ENCODE data around the gene SMAD2. TPM values are rescaled to one million over a fixed set of nuclear protein-coding genes. Genes with fewer than 3 reads are reported as not detected.

Gene SMAD2
- total RNA-seq, 1 experiment from 2014 or later: 121 TPM

GRCh38 chr18:47912343-47912742, 18.1 kb downstream of the SMAD2 start:
- no peak for DNase-seq
- H3K4me1 Mint-ChIP-seq: peaks cover 61 to 66% of the 10 kb centered on the region in 2 experiments
- Histone ChIP-seq H3K27ac (ENCODE audit: insufficient read length, low read depth, low read length) (no peak overlapping the region), H3K23ac (ENCODE audit: insufficient read length, low read depth, low read length) (no peak overlapping the region), H2AK5ac (ENCODE audit: insufficient read length, low read length) (no peak overlapping the region), H4K20me1 (ENCODE audit: control insufficient read depth, insufficient read depth, insufficient read length) (no peaks in the 10 kb centered on the region), H3T11ph (ENCODE audit: low read length) (no peak overlapping the region), H3K4me2 (ENCODE audit: insufficient read depth, insufficient read length, low read length) (no peak overlapping the region), H3K4ac (ENCODE audit: low read depth, low read length) (no peak overlapping the region), H4K91ac (ENCODE audit: insufficient read length, low read depth, low read length) (no peak overlapping the region), H4K8ac (replicated peaks; ENCODE audit: insufficient read length, low read depth, low read length) (no peak overlapping the region), H3K27me3 (ENCODE audit: insufficient read depth, low read length) (no peaks in the 10 kb centered on the region), H3K79me1 (ENCODE audit: insufficient read depth, low read depth, low read length, poor library complexity, severe bottlenecking) (no peaks in the 10 kb centered on the region), H3K23me2 (ENCODE audit: insufficient read length, low read depth, low read length, poor library complexity, severe bottlenecking) (no peaks in the 10 kb centered on the region), H3K9ac (ENCODE audit: extremely low read depth, insufficient read length, low read length) (no peak overlapping the region), H3K4me1 (ENCODE audit: insufficient read depth, low read length) (no peaks in the 10 kb centered on the region; the same call in 1 of the 2 replicates), H3K9me3 (ENCODE audit: control insufficient read depth, low read depth, low read length) (no peaks in the 10 kb centered on the region), H3K18ac (ENCODE audit: insufficient read length, low read depth, low read length) (no peak overlapping the region), H2BK120ac (ENCODE audit: low read depth, low read length, poor library complexity, severe bottlenecking) (no peak overlapping the region), H2BK5ac (ENCODE audit: insufficient read length, low read length) (no peak overlapping the region), H2BK12ac (ENCODE audit: insufficient read length, low read depth, low read length) (no peak overlapping the region), H3K79me2 (ENCODE audit: insufficient read depth, low read length) (peaks cover 65% of the 10 kb centered on the region; the same call in 1 of the 2 replicates), H3K14ac (ENCODE audit: insufficient read depth, low read length) (no peak overlapping the region), H2BK20ac (ENCODE audit: low read depth, low read length, poor library complexity, severe bottlenecking) (no peak overlapping the region), H3K56ac (ENCODE audit: insufficient read length, low read depth, low read length) (no peak overlapping the region), H2BK15ac (ENCODE audit: low read depth, low read length) (no peak overlapping the region), H4K5ac (ENCODE audit: insufficient read length, low read depth, low read length) (no peak overlapping the region), H2AFZ (ENCODE audit: low read length) (no peak overlapping the region)
- no peak overlapping the region; a peak in 1 of 7 replicates for H3K27ac Mint-ChIP-seq
- no peaks in the 10 kb centered on the region for H3K27me3 Mint-ChIP-seq (ENCODE audit: low read depth)
- H3K9me3 Mint-ChIP-seq: peaks cover 1% of the 10 kb centered on the region in 2 experiments; a peak in 4 of 5 replicates
- TF ChIP-seq CTCF (conservative IDR thresholded peaks at IDR 0.05): no peak
- peaks cover 8 to 23% (median 9%) of the 10 kb centered on the region in 3 experiments for H3K36me3 Mint-ChIP-seq (ENCODE audit: insufficient read depth in 1 of 3, low read depth in 3 of 3)
- WGBS (ENCODE audit: extremely low coverage, insufficient read length, low lambda C conversion rate): no CpG with 5 or more reads among the region's 1 CpG
- no peak overlapping the region for H3K4me3 Mint-ChIP-seq

All from H9 (cell line).